ENCODE data around the gene PCGF5. TPM values are rescaled to one million over a fixed set of nuclear protein-coding genes. Genes with fewer than 3 reads are reported as not detected.

Gene PCGF5
- total RNA-seq (10 to 100 TPM; 10.7 to 78.2 (median 57.6) TPM), polyA plus RNA-seq (10 to 100 TPM; 19.8 to 35.4 (median 32.1) TPM)
- long read RNA-seq, donor 1, full-length matches to known transcripts, result 3 of 3 reads
- long read RNA-seq, donor 1, partial matches to known transcripts, result 0 of 3 reads
- long read RNA-seq, donor 1, other reads (novel, unspliced or antisense), result 0 of 3 reads
- long read RNA-seq, donor 2, full-length matches to known transcripts, result 2 of 2 reads
- long read RNA-seq, donor 2, partial matches to known transcripts, result 0 of 2 reads
- long read RNA-seq, donor 2, other reads (novel, unspliced or antisense), result 0 of 2 reads
- long read RNA-seq, donor 3, partial matches to known transcripts, result 0 of 1 reads
- long read RNA-seq, donor 3, other reads (novel, unspliced or antisense), result 0 of 1 reads
- long read RNA-seq, donor 4, partial matches to known transcripts, result 0 of 1 reads
- long read RNA-seq, donor 4, other reads (novel, unspliced or antisense), result 0 of 1 reads
- long read RNA-seq, donor 5, full-length matches to known transcripts, result 4 of 4 reads
- long read RNA-seq, donor 5, partial matches to known transcripts, result 0 of 4 reads
- long read RNA-seq, donor 5, other reads (novel, unspliced or antisense), result 0 of 4 reads
- long read RNA-seq, donor 6, full-length matches to known transcripts, result 9 of 9 reads
- long read RNA-seq, donor 6, partial matches to known transcripts, result 0 of 9 reads
- long read RNA-seq, donor 6, other reads (novel, unspliced or antisense), result 0 of 9 reads
- long read RNA-seq, donor 7, full-length matches to known transcripts, result 4 of 4 reads
- long read RNA-seq, donor 7, partial matches to known transcripts, result 0 of 4 reads
- long read RNA-seq, donor 7, other reads (novel, unspliced or antisense), result 0 of 4 reads
- long read RNA-seq, donor 8, partial matches to known transcripts, result 0 of 3 reads
- long read RNA-seq, donor 8, other reads (novel, unspliced or antisense), result 0 of 3 reads
- long read RNA-seq, donor 9, partial matches to known transcripts, result 0 of 1 reads
- long read RNA-seq, donor 9, other reads (novel, unspliced or antisense), result 0 of 1 reads
- long read RNA-seq, donor 10, full-length matches to known transcripts, result 3 of 3 reads
- long read RNA-seq, donor 10, partial matches to known transcripts, result 0 of 3 reads
- long read RNA-seq, donor 10, other reads (novel, unspliced or antisense), result 0 of 3 reads

DNA sequence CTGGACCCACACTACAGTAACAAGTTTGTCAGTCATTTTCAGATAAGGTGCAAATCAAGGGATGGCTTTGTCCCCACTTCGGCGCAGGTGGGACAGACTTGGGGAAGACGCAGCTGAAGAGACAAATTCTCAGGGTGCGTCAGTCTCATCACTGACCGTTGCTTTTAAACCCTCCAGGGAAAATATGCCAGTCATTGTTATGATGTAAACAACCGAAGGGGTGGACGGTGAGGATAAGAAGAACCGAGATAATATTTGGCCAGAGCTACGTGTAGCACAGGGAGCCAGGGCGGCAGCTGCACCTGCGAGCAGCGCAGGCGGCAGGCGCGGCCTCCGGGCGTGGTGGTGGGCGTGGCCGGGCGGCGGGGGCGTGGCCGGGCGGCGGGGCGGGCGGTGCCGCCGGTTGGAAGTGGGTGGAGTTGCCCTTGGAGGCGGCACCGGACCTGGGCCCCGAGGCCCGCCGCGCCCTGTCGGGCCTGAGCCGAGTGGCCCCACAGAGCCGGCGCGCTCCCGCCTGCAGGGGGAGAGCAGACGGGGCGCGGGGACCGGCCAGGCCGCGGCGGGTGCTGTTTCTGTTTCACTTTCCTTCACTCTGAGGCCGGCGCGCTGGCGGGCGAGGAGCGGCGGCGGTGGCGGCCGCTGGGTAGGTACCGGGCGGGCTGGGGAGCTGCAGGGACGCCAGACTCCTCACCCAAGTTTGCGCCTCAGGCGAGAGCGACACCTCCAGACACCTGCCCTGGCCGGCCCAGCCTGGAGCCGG lies at the start of gene PCGF5:
Gene PCGF5, plus strand, starts transcription at position 470 of the 760 bp plus-strand sequence. CDS start 2,209 bp downstream, outside the sequence.
- intact Hi-C loops (cut with DNase I; ENCODE audit: low total_unique reads), result loop anchor here (10.0 kb wide), 1 partner anchor 56 kb away; no protein-coding TSS in a partner anchor
- Histone ChIP-seq H3K27ac (peak within 1 kb of the TSS; percentile 93 to 98 (median 95)), H3K9me3 (no peaks in the 10 kb centered on the region), H3K4me1 (peaks cover 20 to 52% (median 35%) of the 10 kb centered on the region in 4 donors), H3K27me3 (no peaks in the 10 kb centered on the region), H3K36me3 (no peaks in the 10 kb centered on the region), H3K4me3 (peak within 1 kb of the TSS; percentile 77 to 93 (median 90))
- TF ChIP-seq POLR2A (IDR thresholded peaks at IDR 0.05), result peak in 1 of 4 donors; percentile 69
- TF ChIP-seq, protein P1, sequence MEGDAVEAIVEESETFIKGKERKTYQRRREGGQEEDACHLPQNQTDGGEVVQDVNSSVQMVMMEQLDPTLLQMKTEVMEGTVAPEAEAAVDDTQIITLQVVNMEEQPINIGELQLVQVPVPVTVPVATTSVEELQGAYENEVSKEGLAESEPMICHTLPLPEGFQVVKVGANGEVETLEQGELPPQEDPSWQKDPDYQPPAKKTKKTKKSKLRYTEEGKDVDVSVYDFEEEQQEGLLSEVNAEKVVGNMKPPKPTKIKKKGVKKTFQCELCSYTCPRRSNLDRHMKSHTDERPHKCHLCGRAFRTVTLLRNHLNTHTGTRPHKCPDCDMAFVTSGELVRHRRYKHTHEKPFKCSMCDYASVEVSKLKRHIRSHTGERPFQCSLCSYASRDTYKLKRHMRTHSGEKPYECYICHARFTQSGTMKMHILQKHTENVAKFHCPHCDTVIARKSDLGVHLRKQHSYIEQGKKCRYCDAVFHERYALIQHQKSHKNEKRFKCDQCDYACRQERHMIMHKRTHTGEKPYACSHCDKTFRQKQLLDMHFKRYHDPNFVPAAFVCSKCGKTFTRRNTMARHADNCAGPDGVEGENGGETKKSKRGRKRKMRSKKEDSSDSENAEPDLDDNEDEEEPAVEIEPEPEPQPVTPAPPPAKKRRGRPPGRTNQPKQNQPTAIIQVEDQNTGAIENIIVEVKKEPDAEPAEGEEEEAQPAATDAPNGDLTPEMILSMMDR (IDR thresholded peaks at IDR 0.05), result peak in 4 of 7 experiments; percentile 21 to 68 (median 38)
- no peak for TF ChIP-seq EP300 (IDR thresholded peaks at IDR 0.05)
- peak in 2 of 3 donors; percentile 69 to 90 for TF ChIP-seq POLR2AphosphoS5 (IDR thresholded peaks at IDR 0.05)
- peak; percentile 95 to 97 for DNase-seq
- 0 to 2% (median 1%) methylated on average over 39 to 64 of the region's 66 CpGs for WGBS, 5 donors

DNA sequence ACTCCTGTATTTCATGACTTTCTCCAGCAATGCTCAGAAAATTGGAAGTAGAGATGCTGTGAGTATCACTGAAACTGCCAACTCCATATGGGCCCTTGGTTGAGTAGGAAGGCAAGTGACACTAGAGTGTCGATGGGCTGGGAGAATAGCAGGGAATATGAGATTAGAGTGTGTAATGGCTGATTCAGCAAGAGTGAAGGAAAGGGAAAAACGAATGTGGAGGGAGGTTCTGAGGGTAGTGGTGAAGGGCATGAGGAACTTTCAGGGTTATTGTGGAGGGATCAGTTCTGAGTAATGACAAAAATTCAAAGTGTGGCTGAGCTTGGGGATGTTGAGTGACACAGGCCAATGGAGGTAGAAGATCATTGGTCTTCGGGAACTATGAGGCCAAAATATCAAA lies 49.0 kb upstream of the PCGF5 start:
- H3K9me3 ChIP-seq, result no peaks in the 10 kb centered on the region
- DNase-seq, result no peak
- intact Hi-C loops (cut with DNase I; ENCODE audit: low total_unique reads), result no loop called here
- H3K4me1 ChIP-seq, result peaks cover 0 to 3% (median under 1%) of the 10 kb centered on the region in 4 donors
- no peaks in the 10 kb centered on the region for H3K36me3 ChIP-seq
- no peak overlapping the region for H3K27ac ChIP-seq
- no peaks in the 10 kb centered on the region for H3K27me3 ChIP-seq
- WGBS, 5 donors, result 81 to 95% (median 90%) methylated on average over 3 of the region's 3 CpGs
- H3K4me3 ChIP-seq, result no peak overlapping the region
- TF ChIP-seq EP300 (IDR thresholded peaks at IDR 0.05) (no peak), POLR2AphosphoS5 (IDR thresholded peaks at IDR 0.05) (no peak), POLR2A (IDR thresholded peaks at IDR 0.05) (no peak)
- TF ChIP-seq, protein P1 (IDR thresholded peaks at IDR 0.05), result no peak

DNA sequence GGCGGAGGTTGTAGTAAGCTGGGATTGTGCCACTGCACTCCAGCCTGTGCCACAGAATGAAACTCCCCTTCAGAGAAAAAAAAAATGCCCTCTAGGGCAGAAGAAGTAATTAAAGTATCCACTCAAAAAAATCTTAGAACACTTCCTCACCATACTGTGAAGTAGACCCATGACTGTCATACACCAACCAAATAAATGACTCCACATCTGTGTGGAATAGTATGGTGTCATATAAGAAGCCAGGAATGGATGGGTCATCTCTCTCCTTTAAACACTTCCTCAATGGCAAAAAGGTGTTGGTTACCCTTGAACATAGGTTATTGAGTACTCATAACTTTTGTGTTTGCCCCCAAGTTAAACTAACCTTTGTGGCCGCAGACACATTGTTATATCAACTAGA lies 48.1 kb upstream of the PCGF5 start:
- Histone ChIP-seq H3K9me3 (peaks cover 0 to 1% (median 0%) of the 10 kb centered on the region in 4 donors), H3K4me1 (no peaks in the 10 kb centered on the region), H3K4me3 (no peak overlapping the region), H3K36me3 (no peaks in the 10 kb centered on the region), H3K27me3 (no peaks in the 10 kb centered on the region), H3K27ac (no peak overlapping the region)
- 96 to 98% (median 98%) methylated on average over 2 of the region's 2 CpGs for WGBS, 5 donors
- no peak for DNase-seq
- no peak for TF ChIP-seq POLR2AphosphoS5 (IDR thresholded peaks at IDR 0.05)
- TF ChIP-seq EP300 (IDR thresholded peaks at IDR 0.05), result no peak
- TF ChIP-seq, protein P1 (IDR thresholded peaks at IDR 0.05), result no peak
- no peak for TF ChIP-seq POLR2A (IDR thresholded peaks at IDR 0.05)
- intact Hi-C loops (cut with DNase I; ENCODE audit: low total_unique reads), result no loop called here
